ENCODE measurements around the gene DAG1.

DNA sequence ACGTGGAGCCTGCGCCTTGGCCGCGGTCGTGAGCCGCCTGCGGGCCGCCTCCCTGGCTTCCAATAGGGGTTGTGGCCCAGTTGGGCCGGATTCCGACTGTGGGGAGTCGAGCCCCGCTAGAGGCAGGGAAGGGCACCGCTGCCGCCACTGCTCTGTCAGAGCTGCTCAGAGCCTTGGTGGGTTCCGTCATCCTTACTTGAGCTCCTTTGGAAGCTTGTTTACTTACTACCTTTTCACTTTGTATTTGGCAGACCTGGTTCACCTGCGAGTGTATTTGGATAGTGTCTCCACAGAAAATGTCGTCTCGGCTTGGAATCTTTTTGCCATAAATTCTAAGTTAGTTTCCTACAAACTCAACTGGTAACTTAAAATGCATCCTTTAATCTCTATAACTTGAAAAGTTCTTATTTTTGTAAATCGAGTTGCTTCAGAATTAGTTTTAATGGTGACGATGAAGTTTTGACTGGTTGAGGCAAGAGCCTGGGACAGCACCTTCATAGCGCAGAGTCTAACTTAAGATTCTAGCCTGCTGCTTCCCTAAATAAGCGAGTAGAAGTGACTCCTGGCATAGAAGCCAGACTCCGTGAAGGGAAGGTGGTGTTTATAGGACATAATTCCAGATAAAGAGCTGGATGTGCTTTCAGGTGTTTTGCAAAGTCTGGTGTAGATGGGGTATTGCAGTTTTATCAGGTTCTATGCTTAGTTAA, 800 bp downstream of the DAG1 start:
- TF ChIP-seq, protein P1, sequence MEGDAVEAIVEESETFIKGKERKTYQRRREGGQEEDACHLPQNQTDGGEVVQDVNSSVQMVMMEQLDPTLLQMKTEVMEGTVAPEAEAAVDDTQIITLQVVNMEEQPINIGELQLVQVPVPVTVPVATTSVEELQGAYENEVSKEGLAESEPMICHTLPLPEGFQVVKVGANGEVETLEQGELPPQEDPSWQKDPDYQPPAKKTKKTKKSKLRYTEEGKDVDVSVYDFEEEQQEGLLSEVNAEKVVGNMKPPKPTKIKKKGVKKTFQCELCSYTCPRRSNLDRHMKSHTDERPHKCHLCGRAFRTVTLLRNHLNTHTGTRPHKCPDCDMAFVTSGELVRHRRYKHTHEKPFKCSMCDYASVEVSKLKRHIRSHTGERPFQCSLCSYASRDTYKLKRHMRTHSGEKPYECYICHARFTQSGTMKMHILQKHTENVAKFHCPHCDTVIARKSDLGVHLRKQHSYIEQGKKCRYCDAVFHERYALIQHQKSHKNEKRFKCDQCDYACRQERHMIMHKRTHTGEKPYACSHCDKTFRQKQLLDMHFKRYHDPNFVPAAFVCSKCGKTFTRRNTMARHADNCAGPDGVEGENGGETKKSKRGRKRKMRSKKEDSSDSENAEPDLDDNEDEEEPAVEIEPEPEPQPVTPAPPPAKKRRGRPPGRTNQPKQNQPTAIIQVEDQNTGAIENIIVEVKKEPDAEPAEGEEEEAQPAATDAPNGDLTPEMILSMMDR (IDR thresholded peaks at IDR 0.05) = no peak
- no peak for TF ChIP-seq POLR2A (IDR thresholded peaks at IDR 0.05)
- no peak for TF ChIP-seq POLR2AphosphoS5 (IDR thresholded peaks at IDR 0.05)
- TF ChIP-seq EP300 (IDR thresholded peaks at IDR 0.05) = no peak
